Measurements from ENCODE around the gene PLCG1. TPM values are rescaled to one million over a fixed set of nuclear protein-coding genes. Genes with fewer than 3 reads are reported as not detected.

The PLCG1 gene
- total RNA-seq, 1 donor from 2014 or later: 89.3 TPM

GRCh38 chr20:41175727-41176330 lies 38.5 kb downstream of the PLCG1 start:
- no peak for TF ChIP-seq CTCF (IDR thresholded peaks at IDR 0.05; ENCODE audit: insufficient read depth, low read length, poor library complexity, severe bottlenecking)
- H3K27me3 ChIP-seq (ENCODE audit: control insufficient read depth, insufficient read depth, low read length): no peaks in the 10 kb centered on the region
- DNase-seq (ENCODE audit: low read depth): no peak
- H3K36me3 ChIP-seq (ENCODE audit: control insufficient read depth, insufficient read depth, low read length): peaks cover 9% of the 10 kb centered on the region
- no peak overlapping the region for H3K4me3 ChIP-seq (ENCODE audit: low read depth, low read length)

DNA sequence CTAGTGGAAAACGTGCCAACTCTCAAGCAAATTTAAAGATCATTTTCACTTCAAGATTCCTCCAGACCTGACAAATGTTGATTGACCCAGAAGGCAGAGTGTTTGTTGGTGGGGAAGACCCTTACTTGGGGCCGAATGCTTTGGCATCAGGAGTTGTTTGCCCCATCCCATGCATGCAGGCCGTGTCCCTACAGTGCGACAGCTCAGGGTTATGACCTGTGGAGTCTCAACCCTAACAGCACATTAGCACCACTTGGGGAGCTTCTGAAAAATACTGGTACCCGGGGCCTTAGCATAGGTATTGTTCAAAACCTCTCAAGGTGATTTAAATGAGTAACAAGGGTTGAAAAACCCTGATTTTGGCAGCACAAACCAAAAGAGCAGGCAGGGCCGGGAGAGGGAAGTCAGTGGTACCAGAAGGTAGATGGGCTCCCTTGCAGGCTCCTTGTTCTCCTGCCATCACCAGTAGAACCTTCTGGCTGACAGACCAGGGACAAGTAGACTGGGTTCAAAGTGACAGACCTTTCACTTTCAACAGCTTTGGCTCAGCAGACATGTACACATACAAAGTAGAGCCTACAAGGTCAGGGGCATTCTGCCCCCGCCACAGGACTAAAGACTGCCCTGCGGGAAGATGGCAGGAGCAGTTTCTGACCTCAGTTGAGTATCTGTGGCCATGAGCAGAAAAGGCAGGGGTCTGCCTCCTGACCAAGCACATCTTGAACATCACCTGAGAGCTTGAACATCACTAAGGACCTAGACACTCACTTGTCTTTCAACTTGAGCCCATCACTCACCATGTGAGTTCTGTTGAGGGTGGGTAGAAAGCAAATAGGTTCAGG lies 39.6 kb downstream of the PLCG1 start:
- no peak for DNase-seq (ENCODE audit: low read depth)

GRCh38 chr20:41177636-41178035 lies 40.3 kb downstream of the PLCG1 start:
- no peak for TF ChIP-seq CTCF (IDR thresholded peaks at IDR 0.05; ENCODE audit: insufficient read depth, low read length, poor library complexity, severe bottlenecking)
- Histone ChIP-seq H3K27me3 (ENCODE audit: control insufficient read depth, insufficient read depth, low read length) (no peaks in the 10 kb centered on the region), H3K36me3 (ENCODE audit: control insufficient read depth, insufficient read depth, low read length) (peaks cover 11% of the 10 kb centered on the region), H3K4me3 (ENCODE audit: low read depth, low read length) (no peak overlapping the region)
- peak; percentile 65 for DNase-seq (ENCODE audit: low read depth)

More for the DNA sequence above, 39.6 kb downstream of the PLCG1 start:
- Histone ChIP-seq H3K36me3 (ENCODE audit: control insufficient read depth, insufficient read depth, low read length) (peaks cover 11% of the 10 kb centered on the region), H3K27me3 (ENCODE audit: control insufficient read depth, insufficient read depth, low read length) (no peaks in the 10 kb centered on the region), H3K4me3 (ENCODE audit: low read depth, low read length) (no peak overlapping the region)
- no peak for TF ChIP-seq CTCF (IDR thresholded peaks at IDR 0.05; ENCODE audit: insufficient read depth, low read length, poor library complexity, severe bottlenecking)

GRCh38 chr20:41178495-41178894 lies 41.2 kb downstream of the PLCG1 start:
- Histone ChIP-seq H3K27me3 (ENCODE audit: control insufficient read depth, insufficient read depth, low read length) (no peaks in the 10 kb centered on the region), H3K4me3 (ENCODE audit: low read depth, low read length) (no peak overlapping the region), H3K36me3 (ENCODE audit: control insufficient read depth, insufficient read depth, low read length) (peaks cover 9% of the 10 kb centered on the region)
- no peak for DNase-seq (ENCODE audit: low read depth)
- TF ChIP-seq CTCF (IDR thresholded peaks at IDR 0.05; ENCODE audit: insufficient read depth, low read length, poor library complexity, severe bottlenecking): no peak

GRCh38 chr20:41178904-41179432 lies 41.6 kb downstream of the PLCG1 start:
- no peak for DNase-seq (ENCODE audit: low read depth)
- no peak overlapping the region for H3K4me3 ChIP-seq (ENCODE audit: low read depth, low read length)
- H3K27me3 ChIP-seq (ENCODE audit: control insufficient read depth, insufficient read depth, low read length): no peaks in the 10 kb centered on the region
- no peak for TF ChIP-seq CTCF (IDR thresholded peaks at IDR 0.05; ENCODE audit: insufficient read depth, low read length, poor library complexity, severe bottlenecking)
- peaks cover 7% of the 10 kb centered on the region for H3K36me3 ChIP-seq (ENCODE audit: control insufficient read depth, insufficient read depth, low read length)

Measured in kidney epithelial cell (primary cell).